ENCODE results near the gene SON.

SON gene

GRCh38 chr21:33544451-33545195, 1.8 kb downstream of the SON start:
- H3K4me1 ChIP-seq (ENCODE audit: insufficient read depth, insufficient read length): no peaks in the 10 kb centered on the region
- H3K4me3 ChIP-seq (ENCODE audit: insufficient read length, low read depth): peak overlapping the region; percentile 88
- DNase-seq (ENCODE audit: low read depth, low spot score): no peak
- H3K27me3 ChIP-seq (ENCODE audit: insufficient read depth, insufficient read length): no peaks in the 10 kb centered on the region
- peak overlapping the region; percentile 99 for H3K9ac ChIP-seq (ENCODE audit: insufficient read length, low read depth)
- TF ChIP-seq ZNF274 (IDR thresholded peaks at IDR 0.05; ENCODE audit: low read depth, low read length): no peak
- no peak for TF ChIP-seq SUZ12 (IDR thresholded peaks at IDR 0.05; ENCODE audit: extremely low read depth, insufficient read depth, insufficient read length)
- TF ChIP-seq YY1 (IDR thresholded peaks at IDR 0.05; ENCODE audit: insufficient read depth, insufficient read length): no peak
- H3K9me3 ChIP-seq (ENCODE audit: insufficient read depth, low read length): no peaks in the 10 kb centered on the region
- H3K36me3 ChIP-seq (ENCODE audit: insufficient read depth, insufficient read length, low read length): peaks cover 63% of the 10 kb centered on the region

DNA sequence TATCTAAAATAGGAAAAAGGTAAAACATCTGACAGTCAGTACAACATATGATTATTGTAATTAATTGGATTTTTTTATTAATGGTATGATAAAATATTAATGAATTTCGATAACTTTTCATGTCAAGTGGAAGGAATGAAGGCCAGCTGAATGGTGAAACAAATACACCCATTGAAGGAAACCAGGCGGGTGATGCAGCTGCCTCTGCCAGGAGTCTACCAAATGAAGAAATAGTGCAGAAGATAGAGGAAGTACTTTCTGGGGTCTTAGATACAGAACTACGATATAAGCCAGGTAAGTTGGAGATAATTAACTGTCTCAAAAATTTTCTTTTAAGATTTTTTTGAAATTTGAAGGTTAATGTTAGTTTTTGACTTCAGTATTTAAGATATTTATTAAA, 3.2 kb downstream of the SON start:
- Histone ChIP-seq H3K4me1 (ENCODE audit: insufficient read depth, insufficient read length) (no peaks in the 10 kb centered on the region), H3K9me3 (ENCODE audit: insufficient read depth, low read length) (no peaks in the 10 kb centered on the region), H3K4me3 (ENCODE audit: insufficient read length, low read depth) (no peak overlapping the region), H3K27me3 (ENCODE audit: insufficient read depth, insufficient read length) (no peaks in the 10 kb centered on the region), H3K36me3 (ENCODE audit: insufficient read depth, insufficient read length, low read length) (peaks cover 68% of the 10 kb centered on the region), H3K9ac (ENCODE audit: insufficient read length, low read depth) (no peak overlapping the region)
- no peak for DNase-seq (ENCODE audit: low read depth, low spot score)
- no peak for TF ChIP-seq SUZ12 (IDR thresholded peaks at IDR 0.05; ENCODE audit: extremely low read depth, insufficient read depth, insufficient read length)
- TF ChIP-seq YY1 (IDR thresholded peaks at IDR 0.05; ENCODE audit: insufficient read depth, insufficient read length): no peak
- no peak for TF ChIP-seq ZNF274 (IDR thresholded peaks at IDR 0.05; ENCODE audit: low read depth, low read length)

DNA sequence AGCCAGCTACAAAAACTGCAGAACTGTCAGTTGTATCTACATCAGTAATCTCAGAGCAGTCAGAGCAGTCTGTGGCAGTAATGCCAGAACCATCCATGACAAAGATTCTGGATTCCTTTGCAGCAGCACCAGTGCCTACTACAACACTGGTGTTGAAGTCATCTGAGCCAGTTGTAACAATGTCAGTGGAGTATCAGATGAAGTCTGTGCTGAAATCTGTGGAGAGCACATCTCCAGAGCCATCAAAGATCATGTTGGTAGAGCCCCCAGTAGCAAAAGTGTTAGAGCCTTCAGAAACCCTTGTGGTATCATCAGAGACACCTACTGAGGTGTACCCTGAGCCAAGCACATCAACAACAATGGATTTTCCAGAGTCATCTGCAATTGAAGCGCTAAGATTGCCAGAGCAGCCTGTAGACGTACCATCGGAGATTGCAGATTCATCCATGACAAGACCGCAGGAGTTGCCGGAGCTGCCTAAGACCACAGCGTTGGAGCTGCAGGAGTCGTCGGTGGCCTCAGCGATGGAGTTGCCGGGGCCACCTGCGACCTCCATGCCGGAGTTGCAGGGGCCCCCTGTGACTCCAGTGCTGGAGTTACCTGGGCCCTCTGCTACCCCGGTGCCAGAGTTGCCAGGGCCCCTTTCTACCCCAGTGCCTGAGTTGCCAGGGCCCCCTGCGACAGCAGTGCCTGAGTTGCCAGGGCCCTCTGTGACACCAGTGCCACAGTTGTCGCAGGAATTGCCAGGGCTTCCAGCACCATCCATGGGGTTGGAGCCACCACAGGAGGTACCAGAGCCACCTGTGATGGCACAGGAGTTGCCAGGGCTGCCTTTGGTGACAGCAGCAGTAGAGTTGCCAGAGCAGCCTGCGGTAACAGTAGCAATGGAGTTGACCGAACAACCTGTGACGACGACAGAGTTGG, 7.3 kb downstream of the SON start:
- H3K27me3 ChIP-seq (ENCODE audit: insufficient read depth, insufficient read length): no peaks in the 10 kb centered on the region
- TF ChIP-seq SUZ12 (IDR thresholded peaks at IDR 0.05; ENCODE audit: extremely low read depth, insufficient read depth, insufficient read length): no peak
- TF ChIP-seq YY1 (IDR thresholded peaks at IDR 0.05; ENCODE audit: insufficient read depth, insufficient read length): no peak
- no peak for TF ChIP-seq ZNF274 (IDR thresholded peaks at IDR 0.05; ENCODE audit: low read depth, low read length)

GRCh38 chr21:33550772-33551660, 8.2 kb downstream of the SON start:
- H3K4me1 ChIP-seq (ENCODE audit: insufficient read depth, insufficient read length): no peaks in the 10 kb centered on the region
- TF ChIP-seq YY1 (IDR thresholded peaks at IDR 0.05; ENCODE audit: insufficient read depth, insufficient read length): no peak
- TF ChIP-seq ZNF274 (IDR thresholded peaks at IDR 0.05; ENCODE audit: low read depth, low read length): no peak
- no peak for TF ChIP-seq SUZ12 (IDR thresholded peaks at IDR 0.05; ENCODE audit: extremely low read depth, insufficient read depth, insufficient read length)
- no peak overlapping the region for H3K9ac ChIP-seq (ENCODE audit: insufficient read length, low read depth)
- no peak for DNase-seq (ENCODE audit: low read depth, low spot score)
- H3K9me3 ChIP-seq (ENCODE audit: insufficient read depth, low read length): no peaks in the 10 kb centered on the region
- peaks cover 98% of the 10 kb centered on the region for H3K36me3 ChIP-seq (ENCODE audit: insufficient read depth, insufficient read length, low read length)
- no peak overlapping the region for H3K4me3 ChIP-seq (ENCODE audit: insufficient read length, low read depth)
- no peaks in the 10 kb centered on the region for H3K27me3 ChIP-seq (ENCODE audit: insufficient read depth, insufficient read length)

More for the DNA sequence above, 7.3 kb downstream of the SON start:
- no peak overlapping the region for H3K4me3 ChIP-seq (ENCODE audit: insufficient read length, low read depth)
- DNase-seq (ENCODE audit: low read depth, low spot score): no peak
- H3K9ac ChIP-seq (ENCODE audit: insufficient read length, low read depth): no peak overlapping the region
- H3K4me1 ChIP-seq (ENCODE audit: insufficient read depth, insufficient read length): no peaks in the 10 kb centered on the region
- peaks cover 97% of the 10 kb centered on the region for H3K36me3 ChIP-seq (ENCODE audit: insufficient read depth, insufficient read length, low read length)
- H3K9me3 ChIP-seq (ENCODE audit: insufficient read depth, low read length): no peaks in the 10 kb centered on the region

DNA sequence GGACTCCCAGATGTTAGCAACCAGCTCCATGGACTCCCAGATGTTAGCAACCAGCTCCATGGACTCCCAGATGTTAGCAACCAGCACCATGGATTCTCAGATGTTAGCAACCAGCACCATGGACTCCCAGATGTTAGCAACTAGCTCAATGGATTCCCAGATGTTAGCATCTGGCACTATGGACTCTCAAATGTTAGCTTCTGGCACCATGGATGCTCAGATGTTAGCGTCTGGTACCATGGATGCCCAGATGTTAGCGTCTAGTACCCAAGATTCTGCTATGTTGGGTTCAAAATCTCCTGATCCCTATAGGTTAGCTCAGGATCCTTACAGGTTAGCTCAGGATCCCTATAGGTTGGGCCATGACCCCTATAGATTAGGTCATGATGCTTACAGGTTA, 8.8 kb downstream of the SON start:
- Histone ChIP-seq H3K36me3 (ENCODE audit: insufficient read depth, insufficient read length, low read length) (peaks cover 97% of the 10 kb centered on the region), H3K4me1 (ENCODE audit: insufficient read depth, insufficient read length) (no peaks in the 10 kb centered on the region), H3K9me3 (ENCODE audit: insufficient read depth, low read length) (no peaks in the 10 kb centered on the region), H3K27me3 (ENCODE audit: insufficient read depth, insufficient read length) (no peaks in the 10 kb centered on the region), H3K4me3 (ENCODE audit: insufficient read length, low read depth) (no peak overlapping the region), H3K9ac (ENCODE audit: insufficient read length, low read depth) (no peak overlapping the region)
- TF ChIP-seq YY1 (IDR thresholded peaks at IDR 0.05; ENCODE audit: insufficient read depth, insufficient read length) (no peak), ZNF274 (IDR thresholded peaks at IDR 0.05; ENCODE audit: low read depth, low read length) (no peak), SUZ12 (IDR thresholded peaks at IDR 0.05; ENCODE audit: extremely low read depth, insufficient read depth, insufficient read length) (no peak)
- DNase-seq (ENCODE audit: low read depth, low spot score): no peak

GRCh38 chr21:33552093-33552998, 9.5 kb downstream of the SON start:
- Histone ChIP-seq H3K27me3 (ENCODE audit: insufficient read depth, insufficient read length) (no peaks in the 10 kb centered on the region), H3K36me3 (ENCODE audit: insufficient read depth, insufficient read length, low read length) (peaks cover 97% of the 10 kb centered on the region), H3K9ac (ENCODE audit: insufficient read length, low read depth) (no peak overlapping the region), H3K9me3 (ENCODE audit: insufficient read depth, low read length) (no peaks in the 10 kb centered on the region), H3K4me3 (ENCODE audit: insufficient read length, low read depth) (no peak overlapping the region), H3K4me1 (ENCODE audit: insufficient read depth, insufficient read length) (no peaks in the 10 kb centered on the region)
- TF ChIP-seq ZNF274 (IDR thresholded peaks at IDR 0.05; ENCODE audit: low read depth, low read length) (no peak), YY1 (IDR thresholded peaks at IDR 0.05; ENCODE audit: insufficient read depth, insufficient read length) (no peak), SUZ12 (IDR thresholded peaks at IDR 0.05; ENCODE audit: extremely low read depth, insufficient read depth, insufficient read length) (no peak)
- DNase-seq (ENCODE audit: low read depth, low spot score): no peak
